LNCaP clone FGC (cell line): ENCODE measurements around the gene ARID4B.
"Not testable (repeated sequence)": the region's sequence is repeated elsewhere in the genome, so short reads cannot be mapped to it uniquely, and the experiment has no call there.

Experiments
- DNase-seq: peaks from one replicate; pipeline ENCODE4 v3.0.0-alpha.2; 2011; ENCODE audit warnings: low read depth
- H3K4me3 ChIP-seq: 2 replicates; pipeline ENCODE4 v1.5.1; 2011; ENCODE audit warnings: mild to moderate bottlenecking, low read depth, low read length, control low read depth
- CTCF ChIP-seq: IDR thresholded peaks from 2 replicates; pipeline ENCODE4 v1.5.1; 2012; ENCODE audit warnings: mild to moderate bottlenecking; ENCODE audit not compliant: control insufficient read depth, insufficient read depth; ENCODE audit errors: extremely low read depth

The ARID4B gene

GRCh38 chr1:235289859-235290739 lies 37.9 kb downstream of the ARID4B start:
- DNase-seq = no peak
- TF ChIP-seq CTCF = no peak
- no peak overlapping the region for H3K4me3 ChIP-seq

GRCh38 chr1:235287208-235287882 lies 40.6 kb downstream of the ARID4B start:
- no peak for DNase-seq
- H3K4me3 ChIP-seq = no peak overlapping the region
- TF ChIP-seq CTCF = no peak

- TF ChIP-seq CTCF = no peak
- DNase-seq = no peak
- H3K4me3 ChIP-seq = no peak overlapping the region
Observed at GRCh38 chr1:235286667-235287066, 41.3 kb downstream of the ARID4B start.

GRCh38 chr1:235284231-235284769 lies 43.7 kb downstream of the ARID4B start:
- H3K4me3 ChIP-seq = no peak overlapping the region
- TF ChIP-seq CTCF = no peak
- no peak for DNase-seq

- DNase-seq = not testable (repeated sequence)
Observed at GRCh38 chr1:235283636-235284035, 44.3 kb downstream of the ARID4B start.

GRCh38 chr1:235280467-235280866 lies 47.5 kb downstream of the ARID4B start:
- no peak for DNase-seq
- no peak for TF ChIP-seq CTCF

More at GRCh38 chr1:235283636-235284035, 44.3 kb downstream of the ARID4B start:
- not testable (repeated sequence) for H3K4me3 ChIP-seq

GRCh38 chr1:235279694-235280093 lies 48.3 kb downstream of the ARID4B start:
- TF ChIP-seq CTCF = no peak

More at GRCh38 chr1:235280467-235280866, 47.5 kb downstream of the ARID4B start:
- no peak overlapping the region for H3K4me3 ChIP-seq

More at GRCh38 chr1:235279694-235280093, 48.3 kb downstream of the ARID4B start:
- H3K4me3 ChIP-seq = no peak overlapping the region
- no peak for DNase-seq
